OCI-LY3 (cell line): ENCODE data around the gene DENND1A.

ENCODE experiments used
- CTCF ChIP-seq: fragments of 200-600, 300-600 bp; sonication (generic); IDR thresholded peaks from 2 replicates; pipeline ENCODE4 v1.5.1; 2014; ENCODE audit warnings: antibody characterized with exemption, low read length, low read depth
- EZH2phosphoT487 ChIP-seq: fragments of 200-600 bp; shearing (Covaris generic); IDR thresholded peaks from 2 replicates; pipeline ENCODE4 v1.6.1; 2018; ENCODE audit warnings: antibody characterized with exemption, mixed run types, low read depth

- TF ChIP-seq CTCF (no peak), EZH2phosphoT487 (no peak)
Measured at GRCh38 chr9:123743737-123744136, 186.2 kb downstream of the DENND1A start.
